HepG2 (cell line): ENCODE measurements around the gene SLC35A1. TPM values are rescaled to one million over a fixed set of nuclear protein-coding genes. Genes with fewer than 3 reads are reported as not detected.

Experiments used
- ATM ChIP-seq: fragments of 450-650 bp; IDR thresholded peaks from 2 replicates; pipeline ENCODE4 v1.7.1; 2017; ENCODE audit warnings: mild to moderate bottlenecking, borderline replicate concordance
- CCAR2 ChIP-seq: fragments of 200-400 bp; formaldehyde crosslinking; optimal IDR thresholded peaks from 2 replicates; pipeline ENCODE3; 2018; ENCODE audit warnings: low read depth, mild to moderate bottlenecking, low read length, moderate library complexity
- E2F1 ChIP-seq: sonication (generic); formaldehyde crosslinking; IDR thresholded peaks from 2 replicates; pipeline ENCODE4 v1.5.0; 2020; ENCODE audit warnings: missing genetic modification reagents
- KAT7 ChIP-seq: IDR thresholded peaks from 2 replicates; pipeline ENCODE4 v1.6.1; 2018; ENCODE audit warnings: borderline replicate concordance, missing compliant biosample characterization
- MBD4 ChIP-seq: IDR thresholded peaks from 2 replicates; pipeline ENCODE4 v1.6.1; 2012; ENCODE audit warnings: low read length, inconsistent platforms, borderline replicate concordance
- MLX ChIP-seq: IDR thresholded peaks from 2 replicates; pipeline ENCODE4 v1.6.1; 2016
- MXD4 ChIP-seq: IDR thresholded peaks from 2 replicates; pipeline ENCODE4 v1.6.1; 2016; ENCODE audit warnings: mild to moderate bottlenecking, missing biosample characterization, missing genetic modification reagents
- MYC ChIP-seq: sonication (generic); formaldehyde crosslinking; IDR thresholded peaks from 2 replicates; pipeline ENCODE4 v1.9.0; 2021; ENCODE audit warnings: missing genetic modification reagents, borderline replicate concordance
- RARG ChIP-seq: sonication (generic); formaldehyde crosslinking; IDR thresholded peaks from 2 replicates; pipeline ENCODE4 v1.4.0; 2020; ENCODE audit warnings: low read depth, mild to moderate bottlenecking, missing genetic modification reagents
- RBM22 ChIP-seq: fragments of 200-400 bp; formaldehyde crosslinking; optimal IDR thresholded peaks from 2 replicates; pipeline ENCODE3; 2017; ENCODE audit warnings: mild to moderate bottlenecking, low read length, moderate library complexity
- SNAPC4 ChIP-seq: sonication (generic); formaldehyde crosslinking; IDR thresholded peaks from 2 replicates; pipeline ENCODE4 v1.4.0; 2020; ENCODE audit warnings: mild to moderate bottlenecking, missing genetic modification reagents
- SP5 ChIP-seq: IDR thresholded peaks from 2 replicates; pipeline ENCODE4 v1.6.1; 2016; ENCODE audit warnings: low read depth, borderline replicate concordance
- ZBTB46 ChIP-seq: sonication (generic); formaldehyde crosslinking; IDR thresholded peaks from 2 replicates; pipeline ENCODE4 v1.4.0; 2020; ENCODE audit warnings: mild to moderate bottlenecking, missing genetic modification reagents, borderline replicate concordance
- ZC3H4 ChIP-seq: sonication (generic); formaldehyde crosslinking; IDR thresholded peaks from 2 replicates; pipeline ENCODE4 v1.4.0; 2020; ENCODE audit warnings: missing genetic modification reagents, borderline replicate concordance
- ZIK1 ChIP-seq: sonication (generic); formaldehyde crosslinking; IDR thresholded peaks from 2 replicates; pipeline ENCODE4 v1.5.0; 2020; ENCODE audit warnings: mild to moderate bottlenecking, low read depth, missing genetic modification reagents, borderline replicate concordance
- ZNF251 ChIP-seq: sonication (generic); formaldehyde crosslinking; IDR thresholded peaks from 2 replicates; pipeline ENCODE4 v1.9.0; 2021; ENCODE audit warnings: mild to moderate bottlenecking, missing genetic modification reagents
- ZNF281 ChIP-seq: sonication (generic); formaldehyde crosslinking; IDR thresholded peaks from 2 replicates; pipeline ENCODE4 v1.4.0; 2020; ENCODE audit warnings: missing genetic modification reagents, borderline replicate concordance
- ZNF335 ChIP-seq: sonication (generic); formaldehyde crosslinking; IDR thresholded peaks from 2 replicates; pipeline ENCODE4 v1.4.0; 2020; ENCODE audit warnings: missing genetic modification reagents
- ZNF629 ChIP-seq: sonication (generic); formaldehyde crosslinking; conservative IDR thresholded peaks from 2 replicates; pipeline ENCODE4 v1.5.0; 2020; ENCODE audit warnings: missing genetic modification reagents
- ZSCAN22 ChIP-seq: sonication (generic); formaldehyde crosslinking; IDR thresholded peaks from 2 replicates; pipeline ENCODE4 v1.4.0; 2020; ENCODE audit warnings: mild to moderate bottlenecking, missing genetic modification reagents
- polyA plus RNA-seq, 8 experiments: library from polyadenylated mRNA; depleted of rRNA in 3 of 8; stranded (reverse) in 7 of 8; unstranded in 1 of 8; fragments of >200 nt; fragmentation: Illumina TruSeq in 4 of 8; extraction: Trizol in 4 of 8; gene quantifications; 2 replicates each; pipeline versions ENCODE4 v1.2.1 to v1.2.3, GENCODE V29; 2011 to 2016; ENCODE audit warnings: low read depth in 4 of 8, missing spikeins in 1 of 8, mixed read lengths in 1 of 8; ENCODE audit not compliant: insufficient read depth in 1 of 8
- total RNA-seq, 5 experiments: library from RNA; depleted of rRNA; stranded (reverse); fragments of >200 nt; fragmentation: Illumina TruSeq; extraction: Trizol; gene quantifications; 2 replicates each; pipeline ENCODE4 v1.2.3, GENCODE V29; 2016; ENCODE audit warnings: low read depth in 1 of 5

Gene SLC35A1
- total and polyA plus RNA-seq, 2 of the 13 experiments (the other 11 are each of a cell fraction or from before 2014, with no cell fraction given): 24.8 to 25.1 TPM

GRCh38 chr6:87436435-87436834 lies 36.3 kb upstream of the SLC35A1 start (continued):
- TF ChIP-seq ZIK1: no peak
- TF ChIP-seq MXD4 (CRISPR knock-in tag): peak; percentile 90; the same call in 1 of the 2 replicates
- TF ChIP-seq MLX (CRISPR knock-in tag): no peak
- TF ChIP-seq ATM: no peak
- no peak for TF ChIP-seq ZC3H4
- no peak for TF ChIP-seq MYC (CRISPR knock-in tag)
- no peak for TF ChIP-seq KAT7 (CRISPR knock-in tag)
- no peak for TF ChIP-seq RBM22
- no peak for TF ChIP-seq SNAPC4 (CRISPR knock-in tag)
- TF ChIP-seq ZNF281 (CRISPR knock-in tag): peak; percentile 42; the same call in 1 of the 2 replicates
- no peak for TF ChIP-seq E2F1 (CRISPR knock-in tag)
- TF ChIP-seq ZNF335 (CRISPR knock-in tag): peak; percentile 87; the same call in 1 of the 2 replicates
- TF ChIP-seq ZSCAN22 (CRISPR knock-in tag): no peak
- no peak for TF ChIP-seq SP5
- no peak for TF ChIP-seq MBD4
- no peak for TF ChIP-seq CCAR2
- peak; percentile 67; the same call in 1 of the 2 replicates for TF ChIP-seq ZNF251 (CRISPR knock-in tag)
- no peak for TF ChIP-seq ZBTB46 (CRISPR knock-in tag)
- 0 out of 2 replicates have a peak, but pooled peaks have one; percentile 9 for TF ChIP-seq ZNF629 (CRISPR knock-in tag)
- no peak for TF ChIP-seq RARG (CRISPR knock-in tag)
